Parathyroid adenoma (tissue), 2 donors: ENCODE data around the gene SSR4.

Experiments used
- H2AFZ ChIP-seq: fragments of 300-600 bp; sonication (generic); one replicate; pipeline ENCODE4 v1.7.0; 2017; ENCODE audit warnings: antibody characterized with exemption, mild to moderate bottlenecking
- H3K27ac ChIP-seq: fragments of 300-600 bp; sonication (generic); one replicate; pipeline ENCODE4 v1.7.0; 2017
- H3K27me3 ChIP-seq: fragments of 300-600 bp; sonication (generic); one replicate; pipeline ENCODE4 v1.7.0; 2017; ENCODE audit warnings: low read length; ENCODE audit not compliant: control insufficient read depth, insufficient read depth
- H3K36me3 ChIP-seq: fragments of 300-600 bp; sonication (generic); one replicate; pipeline ENCODE4 v1.7.0; 2017; ENCODE audit warnings: low read length; ENCODE audit not compliant: control insufficient read depth, insufficient read depth
- H3K4me1 ChIP-seq: fragments of 300-600 bp; sonication (generic); one replicate; pipeline ENCODE4 v1.7.0; 2017; ENCODE audit warnings: control low read depth
- H3K4me2 ChIP-seq: fragments of 300-600 bp; sonication (generic); one replicate; pipeline ENCODE4 v1.7.0; 2017; ENCODE audit warnings: low read length
- H3K4me3 ChIP-seq: fragments of 300-600 bp; sonication (generic); one replicate; pipeline ENCODE4 v1.7.0; 2017; ENCODE audit warnings: low read depth, low read length
- H3K79me2 ChIP-seq: fragments of 300-600 bp; sonication (generic); one replicate; pipeline ENCODE4 v1.7.0; 2017; ENCODE audit warnings: control low read depth
- H3K9ac ChIP-seq: fragments of 300-600 bp; sonication (generic); one replicate; pipeline ENCODE4 v1.7.0; 2017; ENCODE audit warnings: mild to moderate bottlenecking
- H3K9me3 ChIP-seq: fragments of 300-600 bp; sonication (generic); one replicate; pipeline ENCODE4 v1.7.0; 2017; ENCODE audit warnings: low read length; ENCODE audit not compliant: control insufficient read depth
- TF ChIP-seq, protein P1 (sequence below): fragments of 300-600 bp; sonication (generic); IDR thresholded peaks from one replicate; pipeline ENCODE4 v1.7.0; 2017; ENCODE audit warnings: antibody characterized with exemption, mild to moderate bottlenecking
- donor health status: primary hyperparathyroidism.

SSR4 gene

DNA sequence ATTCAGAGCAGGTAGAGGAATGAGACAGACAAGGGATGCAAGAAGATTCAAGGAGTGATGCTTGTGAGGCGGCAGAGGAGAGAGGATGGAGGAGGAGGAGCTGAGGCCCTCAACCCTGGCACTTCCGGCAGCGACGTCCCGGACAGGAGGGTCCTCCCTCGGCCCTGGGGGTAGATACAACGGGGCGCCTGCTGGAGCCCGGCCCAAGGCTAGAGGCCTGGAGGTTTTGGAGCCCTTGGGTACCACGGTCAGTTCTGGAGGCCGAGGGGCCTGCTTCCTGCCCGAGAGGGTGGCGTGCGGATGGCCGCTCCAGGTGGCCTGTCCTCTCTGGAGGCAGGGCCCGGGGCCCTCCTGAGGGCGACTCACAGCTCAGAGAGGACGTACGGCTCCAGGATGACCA is 13.5 kb downstream of the SSR4 start:
- H3K27ac ChIP-seq = no peak overlapping the region
- H3K27me3 ChIP-seq = no peaks in the 10 kb centered on the region
- no peak overlapping the region for H3K4me3 ChIP-seq

DNA sequence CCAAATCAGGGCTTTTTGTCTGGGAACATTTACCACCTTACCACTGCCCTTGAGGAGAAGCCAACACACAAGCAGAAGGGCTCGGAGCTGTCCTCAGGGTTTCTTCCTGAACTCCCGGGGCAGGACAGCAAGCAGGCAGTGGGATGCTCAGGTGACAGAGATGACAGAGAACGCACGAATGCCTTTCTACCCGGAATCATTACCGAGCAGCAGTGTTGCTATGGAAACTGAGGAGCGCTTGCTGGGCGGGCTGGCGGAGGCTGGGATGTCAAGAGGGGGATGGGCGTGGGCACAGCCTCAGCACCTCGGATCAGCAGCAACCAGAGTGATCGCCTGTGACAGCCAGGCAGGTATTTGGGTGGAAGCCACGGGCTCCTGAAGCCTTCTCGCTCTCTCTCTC is 17.8 kb downstream of the SSR4 start:
- TF ChIP-seq, protein P1, sequence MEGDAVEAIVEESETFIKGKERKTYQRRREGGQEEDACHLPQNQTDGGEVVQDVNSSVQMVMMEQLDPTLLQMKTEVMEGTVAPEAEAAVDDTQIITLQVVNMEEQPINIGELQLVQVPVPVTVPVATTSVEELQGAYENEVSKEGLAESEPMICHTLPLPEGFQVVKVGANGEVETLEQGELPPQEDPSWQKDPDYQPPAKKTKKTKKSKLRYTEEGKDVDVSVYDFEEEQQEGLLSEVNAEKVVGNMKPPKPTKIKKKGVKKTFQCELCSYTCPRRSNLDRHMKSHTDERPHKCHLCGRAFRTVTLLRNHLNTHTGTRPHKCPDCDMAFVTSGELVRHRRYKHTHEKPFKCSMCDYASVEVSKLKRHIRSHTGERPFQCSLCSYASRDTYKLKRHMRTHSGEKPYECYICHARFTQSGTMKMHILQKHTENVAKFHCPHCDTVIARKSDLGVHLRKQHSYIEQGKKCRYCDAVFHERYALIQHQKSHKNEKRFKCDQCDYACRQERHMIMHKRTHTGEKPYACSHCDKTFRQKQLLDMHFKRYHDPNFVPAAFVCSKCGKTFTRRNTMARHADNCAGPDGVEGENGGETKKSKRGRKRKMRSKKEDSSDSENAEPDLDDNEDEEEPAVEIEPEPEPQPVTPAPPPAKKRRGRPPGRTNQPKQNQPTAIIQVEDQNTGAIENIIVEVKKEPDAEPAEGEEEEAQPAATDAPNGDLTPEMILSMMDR = no peak
- H2AFZ ChIP-seq = no peak overlapping the region
- H3K79me2 ChIP-seq = no peaks in the 10 kb centered on the region
- H3K27me3 ChIP-seq = no peaks in the 10 kb centered on the region
- no peaks in the 10 kb centered on the region for H3K36me3 ChIP-seq
- H3K4me3 ChIP-seq = no peak overlapping the region
- H3K4me2 ChIP-seq = no peak overlapping the region
- H3K4me1 ChIP-seq = no peaks in the 10 kb centered on the region
- no peak overlapping the region for H3K9ac ChIP-seq
- H3K9me3 ChIP-seq = no peaks in the 10 kb centered on the region
- no peak overlapping the region for H3K27ac ChIP-seq

More for the DNA sequence above, 13.5 kb downstream of the SSR4 start:
- TF ChIP-seq, protein P1 = no peak
- no peak overlapping the region for H3K4me2 ChIP-seq
- no peaks in the 10 kb centered on the region for H3K79me2 ChIP-seq
- no peak overlapping the region for H2AFZ ChIP-seq
- H3K4me1 ChIP-seq = no peaks in the 10 kb centered on the region
- H3K9ac ChIP-seq = no peak overlapping the region
- H3K36me3 ChIP-seq = no peaks in the 10 kb centered on the region
- H3K9me3 ChIP-seq = no peaks in the 10 kb centered on the region

DNA sequence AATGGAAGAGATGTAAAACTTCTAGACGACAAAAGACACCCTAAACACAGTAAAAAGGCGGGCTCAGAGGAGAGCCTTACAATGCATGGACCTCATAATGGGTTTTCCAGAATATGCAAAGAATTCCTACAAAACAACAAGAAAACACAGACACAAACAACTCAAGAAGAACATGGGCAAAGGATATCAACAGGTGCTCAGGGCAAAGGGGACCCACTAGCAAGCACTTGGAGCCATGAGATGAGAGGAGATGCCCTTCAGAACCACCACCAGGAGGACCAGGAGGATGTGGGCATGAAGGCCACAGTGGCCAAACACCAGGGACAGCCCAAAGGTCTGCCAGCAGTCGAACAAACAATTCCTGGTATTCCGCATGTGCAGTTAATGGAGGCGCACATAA is 18.7 kb downstream of the SSR4 start:
- H2AFZ ChIP-seq = no peak overlapping the region
- H3K79me2 ChIP-seq = no peaks in the 10 kb centered on the region
- H3K9ac ChIP-seq = no peak overlapping the region
- no peak overlapping the region for H3K27ac ChIP-seq
- TF ChIP-seq, protein P1 = no peak
- no peaks in the 10 kb centered on the region for H3K27me3 ChIP-seq
- H3K4me1 ChIP-seq = no peaks in the 10 kb centered on the region
- no peaks in the 10 kb centered on the region for H3K36me3 ChIP-seq
- no peak overlapping the region for H3K4me3 ChIP-seq
- H3K4me2 ChIP-seq = no peak overlapping the region
- H3K9me3 ChIP-seq = no peaks in the 10 kb centered on the region

DNA sequence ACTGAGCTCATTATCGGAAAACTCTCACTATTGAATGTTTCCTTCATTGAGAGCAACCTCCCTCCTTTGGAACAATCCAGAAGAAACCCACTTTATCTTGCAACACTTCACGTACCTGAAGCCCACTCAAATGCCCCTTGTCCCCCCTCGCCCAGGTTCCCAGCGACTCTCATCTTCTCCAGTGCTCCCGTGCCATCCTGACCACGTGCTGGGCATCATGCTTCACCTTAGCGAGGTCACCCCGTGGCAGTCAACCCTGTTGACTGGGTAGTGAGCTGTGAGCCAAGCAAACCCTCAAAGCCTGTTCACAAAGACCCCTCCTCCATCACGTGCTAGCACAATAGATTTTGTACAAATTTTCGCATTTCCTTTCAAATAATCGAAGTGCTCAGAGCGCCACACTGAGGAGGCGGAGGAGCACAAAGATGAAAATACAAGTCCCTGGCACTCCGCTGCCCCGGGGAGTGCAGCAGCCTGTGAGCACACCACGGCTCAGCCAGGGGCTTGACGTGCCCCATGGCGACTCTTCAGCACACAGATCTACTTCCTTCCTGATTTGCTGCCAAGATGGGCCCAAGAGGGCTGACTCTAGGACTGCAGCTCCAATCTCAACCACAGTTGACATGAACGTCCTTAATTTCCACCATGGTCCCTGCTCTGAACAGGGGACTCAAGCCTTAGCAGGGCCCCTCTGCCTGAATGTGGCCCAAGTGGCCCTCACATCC is 20.3 kb downstream of the SSR4 start:
- Histone ChIP-seq H3K36me3 (no peaks in the 10 kb centered on the region), H3K4me1 (no peaks in the 10 kb centered on the region), H3K27ac (no peak overlapping the region), H3K9ac (no peak overlapping the region), H3K27me3 (no peaks in the 10 kb centered on the region), H3K4me2 (no peak overlapping the region), H3K79me2 (no peaks in the 10 kb centered on the region), H3K4me3 (no peak overlapping the region), H3K9me3 (no peaks in the 10 kb centered on the region), H2AFZ (no peak overlapping the region)
- TF ChIP-seq, protein P1 = no peak
